ENCODE measurements around the gene SCIN. TPM values are rescaled to one million over a fixed set of nuclear protein-coding genes. Genes with fewer than 3 reads are reported as not detected.
A peak's percentile ranks its signal among the peaks of the same experiment; 100 is the strongest.
"Not testable (repeated sequence)": the region's sequence is repeated elsewhere in the genome, so short reads cannot be mapped to it uniquely, and the experiment has no call there.

The SCIN gene
- total RNA-seq, 1 experiment from 2014 or later = 5.6 TPM

- in situ Hi-C loops (cut with HindIII; ENCODE audit: low pct_unique_long_range_greater_than_20kb, low sequenced_read_pairs) = no loop called here
These were observed 119.7 kb downstream of the SCIN start for GRCh38 chr7:12690041-12690878.

GRCh38 chr7:12691388-12691787, 120.9 kb downstream of the SCIN start:
- POLR2A ChIA-PET = interaction anchor here (0.6 kb wide), 1 partner anchor 269 kb away, joined by 3 read pairs; no protein-coding TSS in a partner anchor
- DNase-seq (ENCODE audit: low read depth, low spot score); CTCF ChIA-PET; BruUV-seq (replicated peaks); ATAC-seq; H3K27me3 ChIP-seq (ENCODE audit: control insufficient read depth, insufficient read depth, low read length); intact Hi-C loops (cut with micrococcal nuclease; ENCODE audit: unreplicated experiment); H3K4me3 ChIP-seq (ENCODE audit: low read depth in 2 of 2, low read length in 2 of 2); H3K27ac ChIP-seq (ENCODE audit: low read length); in situ Hi-C loops (cut with HindIII; ENCODE audit: low pct_unique_long_range_greater_than_20kb, low sequenced_read_pairs); H3K36me3 ChIP-seq (ENCODE audit: control insufficient read depth, insufficient read depth, low read length); H3K9me3 ChIP-seq (ENCODE audit: control insufficient read depth, insufficient read depth, low read depth, low read length): not testable (repeated sequence)
- peaks cover 16% of the 10 kb centered on the region; the same call in 1 of the 2 replicates for H3K4me1 ChIP-seq (ENCODE audit: control insufficient read depth, insufficient read depth, low read length)

More at GRCh38 chr7:12690041-12690878, 119.7 kb downstream of the SCIN start:
- ChIA-PET CTCF (interaction anchor here (0.7 kb wide), 2 partner anchors 96 to 166 kb away, joined by 3 to 8 read pairs; no protein-coding TSS in a partner anchor), POLR2A (interaction anchor here (0.6 to 0.7 kb wide), 3 partner anchors 8 to 455 kb away, joined by 3 to 5 read pairs (median 5); no protein-coding TSS in a partner anchor)
- intact Hi-C loops (cut with micrococcal nuclease; ENCODE audit: unreplicated experiment) = no loop called here
- DNase-seq (ENCODE audit: low read depth, low spot score) (no peak), ATAC-seq (no peak)
- Histone ChIP-seq H3K9me3 (ENCODE audit: control insufficient read depth, insufficient read depth, low read depth, low read length) (no peaks in the 10 kb centered on the region), H3K27ac (ENCODE audit: low read length) (peak overlapping the region; percentile 14; the same call in 1 of the 2 replicates), H3K4me1 (ENCODE audit: control insufficient read depth, insufficient read depth, low read length) (peaks cover 26% of the 10 kb centered on the region), H3K27me3 (ENCODE audit: control insufficient read depth, insufficient read depth, low read length) (no peaks in the 10 kb centered on the region), H3K4me3 (ENCODE audit: low read depth in 2 of 2, low read length in 2 of 2) (peak overlapping the region in 1 of 2 experiments; percentile 4; a peak in 1 of 4 replicates), H3K36me3 (ENCODE audit: control insufficient read depth, insufficient read depth, low read length) (peaks cover 7% of the 10 kb centered on the region)
- BruUV-seq (replicated peaks) = no TSS peak
- TF ChIP-seq SIN3A (IDR thresholded peaks at IDR 0.05; ENCODE audit: borderline replicate concordance, insufficient read depth, low read depth, low read length) = no peak
- no peak for TF ChIP-seq TCF7L2 (IDR thresholded peaks at IDR 0.05; ENCODE audit: low read depth, low read length)
- no peak for TF ChIP-seq POLR2AphosphoS5 (IDR thresholded peaks at IDR 0.05; ENCODE audit: low read depth, low read length)
- no peak for TF ChIP-seq CTCF (IDR thresholded peaks at IDR 0.05)
- TF ChIP-seq REST (IDR thresholded peaks at IDR 0.05; ENCODE audit: insufficient read depth in 1 of 2, low read depth in 2 of 2, low read length in 1 of 2) = no peak

GRCh38 chr7:12692035-12692434, 121.5 kb downstream of the SCIN start:
- no peaks in the 10 kb centered on the region for H3K9me3 ChIP-seq (ENCODE audit: control insufficient read depth, insufficient read depth, low read depth, low read length)
- POLR2A ChIA-PET = interaction anchor here (0.6 kb wide), 1 partner anchor 268 kb away, joined by 3 read pairs; no protein-coding TSS in a partner anchor
- CTCF ChIA-PET = no interaction called here
- TF ChIP-seq CTCF (IDR thresholded peaks at IDR 0.05) = no peak
- TF ChIP-seq TCF7L2 (IDR thresholded peaks at IDR 0.05; ENCODE audit: low read depth, low read length) = no peak
- no peak for TF ChIP-seq POLR2AphosphoS5 (IDR thresholded peaks at IDR 0.05; ENCODE audit: low read depth, low read length)
- TF ChIP-seq REST (IDR thresholded peaks at IDR 0.05; ENCODE audit: insufficient read depth in 1 of 2, low read depth in 2 of 2, low read length in 1 of 2) = no peak
- TF ChIP-seq SIN3A (IDR thresholded peaks at IDR 0.05; ENCODE audit: borderline replicate concordance, insufficient read depth, low read depth, low read length) = no peak
- in situ Hi-C loops (cut with HindIII; ENCODE audit: low pct_unique_long_range_greater_than_20kb, low sequenced_read_pairs) = no loop called here
- no peak for DNase-seq (ENCODE audit: low read depth, low spot score)
- peaks cover 7% of the 10 kb centered on the region for H3K36me3 ChIP-seq (ENCODE audit: control insufficient read depth, insufficient read depth, low read length)
- no peak for ATAC-seq
- intact Hi-C loops (cut with micrococcal nuclease; ENCODE audit: unreplicated experiment) = no loop called here
- BruUV-seq (replicated peaks) = no TSS peak
- no peak overlapping the region for H3K27ac ChIP-seq (ENCODE audit: low read length)
- H3K4me1 ChIP-seq (ENCODE audit: control insufficient read depth, insufficient read depth, low read length) = peaks cover 16% of the 10 kb centered on the region; the same call in 1 of the 2 replicates
- H3K27me3 ChIP-seq (ENCODE audit: control insufficient read depth, insufficient read depth, low read length) = no peaks in the 10 kb centered on the region
- no peak overlapping the region for H3K4me3 ChIP-seq (ENCODE audit: low read depth in 2 of 2, low read length in 2 of 2)

All from Panc1 (cell line).